GM12864 (cell line): ENCODE results near the gene MBD3.
"Not testable (repeated sequence)": the region's sequence is repeated elsewhere in the genome, so short reads cannot be mapped to it uniquely, and the experiment has no call there.

Experiments used
- DNase-seq: peaks from one replicate; pipeline ENCODE4 v3.0.0-alpha.2; 2011; ENCODE audit warnings: low read depth
- H3K4me3 ChIP-seq: 2 replicates; pipeline ENCODE4 v1.5.1; 2011; ENCODE audit warnings: mild to moderate bottlenecking, low read depth, low read length, control low read depth
- CTCF ChIP-seq: IDR thresholded peaks from 2 replicates; pipeline ENCODE4 v1.5.1; 2011; ENCODE audit warnings: low read depth, mild to moderate bottlenecking, moderate library complexity, low read length, control low read depth, inconsistent platforms; ENCODE audit errors: missing control alignments

MBD3 gene

GRCh38 chr19:1554968-1555367 lies 37.7 kb downstream of the MBD3 start:
- no peak for TF ChIP-seq CTCF
- DNase-seq = no peak
- no peak overlapping the region for H3K4me3 ChIP-seq

- TF ChIP-seq CTCF = no peak
These were observed 39.2 kb downstream of the MBD3 start for GRCh38 chr19:1553415-1553814.

DNA sequence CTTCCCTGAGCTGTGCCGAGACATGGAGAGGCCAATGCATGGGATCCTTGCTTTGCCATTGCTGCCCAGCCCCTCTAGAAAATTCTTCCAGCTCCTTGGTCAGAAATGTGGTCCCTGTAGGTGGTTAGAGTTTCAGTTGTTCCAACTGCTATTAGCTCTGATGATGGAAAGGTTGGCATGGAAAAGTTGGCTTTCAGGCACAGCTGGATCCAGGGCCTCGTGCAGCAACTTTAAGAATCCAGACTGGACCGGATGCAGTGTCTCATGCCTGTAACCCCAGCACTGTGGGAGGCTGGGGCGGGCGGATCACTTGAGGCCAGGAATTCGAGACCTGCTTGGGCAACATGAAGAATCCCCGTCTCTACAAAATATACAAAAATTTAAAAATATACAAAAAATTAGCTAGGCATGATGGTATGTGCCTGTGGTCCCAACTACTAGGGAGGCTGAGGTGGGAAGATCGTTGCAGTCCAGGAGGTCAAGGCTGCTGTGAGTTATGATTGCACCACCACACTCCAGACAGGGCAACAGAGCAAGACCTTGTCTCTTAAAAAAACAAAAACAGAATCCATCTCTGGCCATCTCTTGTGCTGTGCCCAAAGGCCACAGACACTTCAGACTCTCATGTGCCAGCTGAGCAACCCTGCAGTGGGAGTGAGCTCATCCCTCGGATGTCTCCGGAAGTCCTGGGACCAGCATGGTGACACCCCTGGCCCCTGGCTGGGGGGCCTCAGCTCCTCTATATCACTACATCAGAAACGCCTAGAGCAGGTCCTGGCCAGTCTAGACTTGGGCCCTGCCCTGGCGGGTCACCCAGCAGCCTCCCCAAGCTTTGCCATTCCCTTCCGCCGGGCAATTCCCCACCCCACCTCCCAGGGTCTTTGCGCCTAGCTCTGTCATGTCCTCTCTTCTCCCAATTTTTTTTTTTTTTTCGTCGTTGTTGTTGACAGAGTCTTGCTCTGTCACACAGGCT lies 41.3 kb downstream of the MBD3 start:
- TF ChIP-seq CTCF = no peak
- H3K4me3 ChIP-seq = no peak overlapping the region
- no peak for DNase-seq

More at GRCh38 chr19:1553415-1553814, 39.2 kb downstream of the MBD3 start:
- DNase-seq = no peak
- no peak overlapping the region for H3K4me3 ChIP-seq

DNA sequence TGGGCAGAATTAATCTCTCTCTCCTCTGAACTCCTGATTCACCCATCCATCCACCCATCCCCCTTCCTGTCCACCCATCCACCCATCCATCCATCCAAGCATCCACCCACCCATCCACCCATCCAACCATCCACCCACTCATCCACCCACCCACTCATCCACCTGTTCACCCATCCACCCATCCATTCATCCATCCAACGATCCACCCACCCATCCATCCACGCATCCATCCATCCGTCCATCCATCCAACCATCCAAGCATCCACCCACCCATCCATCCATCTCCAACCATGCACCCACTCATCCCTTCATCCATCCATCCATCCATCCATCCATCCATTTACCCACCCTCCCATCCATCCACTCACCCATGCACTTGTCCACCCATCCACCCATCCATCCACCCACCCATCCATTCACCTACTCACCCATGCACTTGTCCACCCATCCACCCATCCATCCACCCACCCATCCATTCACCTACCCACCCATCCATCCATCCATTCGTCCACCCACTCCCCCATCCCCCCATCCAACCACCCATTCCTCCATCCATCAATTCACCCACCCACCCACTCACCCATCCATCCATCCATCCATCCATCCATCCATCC lies 43.2 kb downstream of the MBD3 start:
- DNase-seq = no peak
- TF ChIP-seq CTCF = no peak
- no peak overlapping the region for H3K4me3 ChIP-seq

GRCh38 chr19:1540365-1540925 lies 52.2 kb downstream of the MBD3 start:
- no peak overlapping the region for H3K4me3 ChIP-seq

GRCh38 chr19:1539749-1540148 lies 52.9 kb downstream of the MBD3 start:
- not testable (repeated sequence) for H3K4me3 ChIP-seq, DNase-seq

More at GRCh38 chr19:1540365-1540925, 52.2 kb downstream of the MBD3 start:
- TF ChIP-seq CTCF = no peak
- no peak for DNase-seq

DNA sequence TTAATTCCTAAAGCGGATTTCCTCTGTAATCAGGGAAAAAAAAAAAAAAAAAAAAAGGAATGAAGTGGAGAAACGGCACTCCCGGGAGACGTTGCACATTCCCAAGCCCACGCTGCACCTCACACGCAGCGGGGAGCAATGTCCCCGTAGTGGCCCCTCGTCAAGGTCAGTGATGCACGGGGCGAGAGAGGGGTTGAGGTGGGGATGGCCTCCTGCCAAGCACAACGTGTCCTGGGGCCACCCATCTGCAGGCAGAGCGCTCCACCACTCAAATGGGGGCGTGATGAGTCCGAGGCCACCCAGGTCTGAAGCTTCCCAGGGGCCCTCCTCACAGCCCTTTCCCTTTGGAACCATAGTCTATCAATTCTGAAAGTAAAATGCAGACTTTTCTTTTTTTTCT lies 53.7 kb downstream of the MBD3 start:
- DNase-seq = no peak
- H3K4me3 ChIP-seq = no peak overlapping the region
- no peak for TF ChIP-seq CTCF

DNA sequence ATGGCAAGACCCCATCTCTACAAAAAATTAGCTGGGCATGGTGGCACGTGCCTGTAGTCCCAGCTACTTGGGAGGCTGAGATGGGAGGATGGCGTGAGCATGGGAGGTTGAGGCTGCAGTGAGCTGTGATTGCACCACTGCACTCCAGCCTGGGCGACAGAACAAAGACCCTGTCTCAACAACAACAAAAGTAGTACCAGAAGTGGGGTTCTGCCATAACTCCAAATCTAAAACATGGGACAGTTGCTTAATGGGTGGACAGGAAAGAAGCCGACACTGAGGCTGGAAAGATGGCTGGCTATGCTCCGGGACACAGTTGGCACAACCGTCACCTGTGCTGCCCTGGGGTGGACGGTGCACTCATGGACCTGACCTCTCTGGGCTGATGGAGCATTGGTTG lies 57.0 kb downstream of the MBD3 start:
- H3K4me3 ChIP-seq, DNase-seq: not testable (repeated sequence)
